Ovary (tissue), 9 donors: ENCODE measurements around the gene EXD3. TPM values are rescaled to one million over a fixed set of nuclear protein-coding genes. Genes with fewer than 3 reads are reported as not detected.
A peak's percentile ranks its signal among the peaks of the same experiment; 100 is the strongest.

Source experiments
- DNase-seq, 5 donors: peaks; one replicate each; pipeline ENCODE4 v3.0.0-alpha.2; 2019 to 2020
- H3K27ac ChIP-seq, 2 donors: fragments of 200-600 bp; one replicate each; pipeline versions ENCODE4 v1.5.1 to v1.8.0; 2019 to 2022
- H3K27me3 ChIP-seq: fragments of 200-600 bp; one replicate; pipeline ENCODE4 v1.8.0; 2022
- H3K36me3 ChIP-seq: fragments of 200-600 bp; sonication (generic); one replicate; pipeline ENCODE4 v1.5.1; 2019
- H3K4me1 ChIP-seq: one replicate; pipeline ENCODE4 v1.8.1; 2013; ENCODE audit warnings: mild to moderate bottlenecking, moderate library complexity; ENCODE audit not compliant: insufficient read depth
- H3K4me3 ChIP-seq: fragments of 200-600 bp; sonication (generic); one replicate; pipeline ENCODE4 v1.5.1; 2017
- H3K9me3 ChIP-seq, 2 donors: fragments of 200-600 bp in 1 of 2; sonication (generic) in 1 of 2; one replicate each; pipeline versions ENCODE4 v1.5.1 to v1.8.1; 2013 to 2019; ENCODE audit warnings: mild to moderate bottlenecking in 1 of 2, moderate library complexity in 1 of 2
- EP300 ChIP-seq: sonication (generic); formaldehyde crosslinking; IDR thresholded peaks from one replicate; pipeline ENCODE4 v1.6.1; 2017; ENCODE audit warnings: antibody characterized with exemption
- POLR2A ChIP-seq: fragments of 450-650 bp; IDR thresholded peaks from one replicate; pipeline ENCODE4 v1.6.1; 2017; ENCODE audit warnings: antibody characterized with exemption, mild to moderate bottlenecking, moderate library complexity
- WGBS, 3 donors: extraction: QIAGEN DNeasy Blood & Tissue Kit in 1 of 3; methylation state at CpG; one replicate each; pipeline versions ENCODE4 v1.1.5 to v1.1.7; 2013 to 2017; 5-methylcytosine and 5-hydroxymethylcytosine counted together
- intact Hi-C, 4 donors: fragments of 100-400 bp; cut with DNase I; formaldehyde crosslinking; loops; one replicate each; pipeline versions ENCODE4 v1.11.0 to v1.15.1; 2022 to 2023
- polyA plus RNA-seq, 2 donors: library from polyadenylated mRNA; stranded (reverse); fragments of 200-250 nt in 1 of 2; fragments of 350-450 nt in 1 of 2; fragmentation: Illumina TruSeq in 1 of 2; extraction: RNeasy Lipid Tissue Mini Kit (QIAGEN cat#74804) in 1 of 2; gene quantifications; one replicate each; pipeline ENCODE4 v1.2.3, GENCODE V29; 2013 to 2014
- total RNA-seq, 7 donors: library from RNA; depleted of rRNA in 2 of 7; stranded (reverse); fragments of >200 nt in 2 of 7; fragmentation: NEBNext Ultra II Directional in 3 of 7; extraction: Animal tissue kit (Norgen Biotek cat#: 25700) in 3 of 7; gene quantifications; one replicate each; pipeline versions ENCODE4 v1.1.0 to v1.2.4, GENCODE V29; 2016 to 2023
- TF ChIP-seq, protein P1 (sequence below), 3 donors: fragments of 450-650 bp in 2 of 3; fragments of 200-600 bp in 1 of 3; IDR thresholded peaks; one replicate each; pipeline versions ENCODE4 v1.5.1 to v1.8.0; 2016 to 2022; ENCODE audit warnings: antibody characterized with exemption in 3 of 3, mild to moderate bottlenecking in 1 of 3
- donor health status: DM: no; HTN: no; CAD: no; lungs with moderate emphysema.
- donor health status: DM: no; HTN: no; CAD: no.
- donor health status: Bipolar disorder and iron deficiency.
- donor health status: DM: yes; HTN: yes; CAD: no.
- donor health status: DM: no; HTN: no; CAD: no.
- donor health status: DM: yes; HTN: yes; CAD: no.

Gene EXD3
- total and polyA plus RNA-seq, 9 donors: 1.0 to 30.6 (median 23.4) TPM

DNA sequence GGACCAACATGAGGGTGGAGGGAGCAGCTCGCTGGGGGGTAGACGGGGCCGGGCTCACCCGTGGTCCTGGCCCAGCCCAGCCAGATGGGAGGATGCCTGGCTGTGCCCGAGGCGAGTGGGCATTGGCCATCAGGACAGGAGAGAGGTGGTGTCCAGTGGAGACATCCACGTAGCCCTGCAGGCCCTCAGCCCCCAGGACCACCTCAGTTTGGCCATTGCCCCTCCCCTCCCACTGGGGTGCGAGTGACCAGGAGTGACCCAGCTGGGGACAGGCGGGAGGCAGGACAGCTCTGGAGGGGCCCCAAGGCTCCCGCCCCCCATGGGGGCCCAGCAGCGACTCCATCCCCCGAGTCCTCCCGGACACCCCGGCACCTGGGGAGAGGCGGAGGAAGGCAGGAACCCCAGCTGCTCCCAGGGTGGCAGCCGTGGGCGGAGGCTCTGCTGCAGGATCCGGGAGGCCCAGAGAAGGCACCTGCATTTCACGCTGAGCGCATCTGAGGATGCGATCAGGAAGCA is 8.5 kb upstream of the EXD3 start:
- Histone ChIP-seq H3K36me3 (no peaks in the 10 kb centered on the region), H3K27ac (no peak overlapping the region), H3K27me3 (no peaks in the 10 kb centered on the region), H3K9me3 (no peaks in the 10 kb centered on the region), H3K4me3 (no peak overlapping the region), H3K4me1 (peaks cover 13% of the 10 kb centered on the region)
- TF ChIP-seq POLR2A: no peak
- TF ChIP-seq, protein P1, sequence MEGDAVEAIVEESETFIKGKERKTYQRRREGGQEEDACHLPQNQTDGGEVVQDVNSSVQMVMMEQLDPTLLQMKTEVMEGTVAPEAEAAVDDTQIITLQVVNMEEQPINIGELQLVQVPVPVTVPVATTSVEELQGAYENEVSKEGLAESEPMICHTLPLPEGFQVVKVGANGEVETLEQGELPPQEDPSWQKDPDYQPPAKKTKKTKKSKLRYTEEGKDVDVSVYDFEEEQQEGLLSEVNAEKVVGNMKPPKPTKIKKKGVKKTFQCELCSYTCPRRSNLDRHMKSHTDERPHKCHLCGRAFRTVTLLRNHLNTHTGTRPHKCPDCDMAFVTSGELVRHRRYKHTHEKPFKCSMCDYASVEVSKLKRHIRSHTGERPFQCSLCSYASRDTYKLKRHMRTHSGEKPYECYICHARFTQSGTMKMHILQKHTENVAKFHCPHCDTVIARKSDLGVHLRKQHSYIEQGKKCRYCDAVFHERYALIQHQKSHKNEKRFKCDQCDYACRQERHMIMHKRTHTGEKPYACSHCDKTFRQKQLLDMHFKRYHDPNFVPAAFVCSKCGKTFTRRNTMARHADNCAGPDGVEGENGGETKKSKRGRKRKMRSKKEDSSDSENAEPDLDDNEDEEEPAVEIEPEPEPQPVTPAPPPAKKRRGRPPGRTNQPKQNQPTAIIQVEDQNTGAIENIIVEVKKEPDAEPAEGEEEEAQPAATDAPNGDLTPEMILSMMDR (IDR thresholded peaks at IDR 0.05): no peak
- no peak for TF ChIP-seq EP300
- intact Hi-C loops: no loop called here
- WGBS, 3 donors: 80 to 89% (median 86%) methylated on average over 20 to 21 of the region's 21 CpGs
- DNase-seq: peak in 2 of 5 donors; percentile 22 to 40

DNA sequence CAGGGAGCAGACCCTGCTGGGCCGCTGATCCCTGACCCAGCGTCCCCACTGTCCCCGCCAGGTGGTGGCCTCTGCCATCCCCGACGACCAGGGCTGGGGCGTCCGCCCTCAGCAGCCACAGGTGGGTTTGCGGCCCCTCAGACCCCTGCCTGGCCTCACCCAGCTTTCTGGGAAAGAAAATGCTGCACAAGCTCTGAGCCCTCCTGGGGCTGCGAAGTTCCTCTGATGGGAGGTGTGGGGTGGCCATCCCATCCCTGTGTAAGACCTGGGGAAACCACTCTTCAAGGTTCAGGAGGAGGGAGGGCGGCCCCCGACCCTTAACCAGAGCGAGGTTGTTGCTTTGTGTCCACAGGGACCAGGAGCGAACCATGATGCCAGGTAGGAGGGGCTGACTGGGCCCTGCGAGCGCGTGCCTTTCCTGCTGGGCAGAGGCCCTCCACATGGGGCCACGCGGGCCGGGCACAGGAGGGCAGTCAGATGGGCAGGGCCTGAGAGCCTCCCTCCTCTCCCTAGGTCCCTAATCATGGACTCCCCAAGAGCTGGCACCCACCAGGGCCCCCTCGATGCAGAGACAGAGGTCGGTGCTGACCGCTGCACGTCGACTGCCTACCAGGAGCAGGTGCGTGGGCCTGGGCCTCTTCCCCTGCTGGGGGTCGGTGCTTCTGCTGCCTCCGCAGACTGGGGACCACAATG is 7.9 kb upstream of the EXD3 start:
- no peak overlapping the region for H3K4me3 ChIP-seq
- H3K27me3 ChIP-seq: no peaks in the 10 kb centered on the region
- peak in 2 of 5 donors; percentile 28 to 32 for DNase-seq
- 72 to 86% (median 74%) methylated on average over 21 to 27 of the region's 27 CpGs for whole genome bisulfite sequencing, 3 donors
- H3K36me3 ChIP-seq: no peaks in the 10 kb centered on the region
- TF ChIP-seq EP300: no peak
- no peak for TF ChIP-seq POLR2A
- TF ChIP-seq, protein P1 (IDR thresholded peaks at IDR 0.05): no peak
- no peak overlapping the region for H3K27ac ChIP-seq
- no peaks in the 10 kb centered on the region for H3K9me3 ChIP-seq
- peaks cover 7% of the 10 kb centered on the region for H3K4me1 ChIP-seq
- intact Hi-C loops: no loop called here

DNA sequence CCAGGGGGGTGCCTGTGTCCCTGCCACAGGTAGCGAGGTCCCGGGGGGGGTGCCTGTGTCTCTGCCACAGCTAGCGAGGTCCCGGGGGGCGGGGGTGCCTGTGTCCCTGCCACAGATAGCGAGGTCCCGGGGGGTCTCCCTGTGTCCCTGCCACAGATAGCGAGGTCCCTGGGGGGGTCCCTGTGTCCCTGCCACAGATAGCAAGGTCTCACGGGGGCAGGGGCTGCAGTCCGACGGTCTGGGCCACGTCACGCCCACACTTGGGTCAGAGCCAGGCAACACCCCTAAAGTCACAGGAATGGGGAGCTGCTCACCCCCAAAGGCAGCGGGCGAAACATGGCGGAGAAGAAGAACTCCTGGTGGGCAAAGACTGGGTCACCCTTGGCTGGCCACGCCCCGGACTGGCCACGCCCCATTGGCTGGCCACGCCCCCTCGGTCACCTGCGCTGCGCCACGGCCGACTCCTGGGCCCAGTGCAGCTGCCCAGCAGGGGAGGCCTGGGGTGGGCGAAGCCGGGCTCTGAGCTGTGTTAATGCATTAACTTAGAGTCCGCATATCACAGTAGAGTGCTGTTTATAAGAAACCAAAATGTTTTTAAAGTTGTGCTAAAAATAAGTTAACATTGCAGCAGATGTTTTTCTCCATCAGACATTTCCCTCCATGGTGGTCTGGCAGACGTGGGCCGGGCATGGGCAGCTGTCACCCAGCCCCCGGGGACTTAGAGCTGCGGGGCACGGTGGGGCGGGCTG is 7.2 kb upstream of the EXD3 start:
- intact Hi-C loops: no loop called here
- H3K4me3 ChIP-seq: no peak overlapping the region
- H3K36me3 ChIP-seq: no peaks in the 10 kb centered on the region
- peak overlapping the region in 1 of 2 donors; percentile 0 for H3K27ac ChIP-seq
- H3K27me3 ChIP-seq: no peaks in the 10 kb centered on the region
- TF ChIP-seq POLR2A: no peak
- TF ChIP-seq, protein P1 (IDR thresholded peaks at IDR 0.05): no peak
- no peak for TF ChIP-seq EP300
- H3K9me3 ChIP-seq: no peaks in the 10 kb centered on the region
- 20 to 39% (median 28%) methylated on average over 16 to 34 of the region's 34 CpGs for whole genome bisulfite sequencing, 3 donors
- peaks cover 6% of the 10 kb centered on the region for H3K4me1 ChIP-seq
- DNase-seq: peak in 4 of 5 donors; percentile 24 to 70 (median 66)

DNA sequence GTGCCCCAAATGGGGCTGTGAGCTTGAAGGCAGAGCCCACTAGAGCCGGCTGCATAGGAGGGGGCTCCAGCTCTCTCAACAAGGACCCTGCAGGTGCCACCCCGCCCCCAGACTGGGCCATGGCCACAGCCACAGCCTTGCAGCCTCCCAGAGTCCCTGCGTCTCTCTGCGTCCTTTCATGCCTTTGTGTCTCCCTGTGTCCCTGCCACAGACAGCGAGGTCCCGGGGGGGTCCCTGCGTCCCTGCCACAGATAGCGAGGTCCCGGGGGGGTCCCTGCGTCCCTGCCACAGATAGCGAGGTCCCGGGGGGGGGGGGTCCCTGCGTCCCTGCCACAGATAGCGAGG is 6.6 kb upstream of the EXD3 start:
- Histone ChIP-seq H3K27me3 (no peaks in the 10 kb centered on the region), H3K9me3 (no peaks in the 10 kb centered on the region), H3K27ac (no peak overlapping the region), H3K4me1 (peaks cover 6% of the 10 kb centered on the region), H3K4me3 (no peak overlapping the region), H3K36me3 (no peaks in the 10 kb centered on the region)
- TF ChIP-seq, protein P1 (IDR thresholded peaks at IDR 0.05): no peak
- TF ChIP-seq POLR2A: no peak
- no peak for TF ChIP-seq EP300
- peak in 1 of 5 donors; percentile 31 for DNase-seq
- intact Hi-C loops: no loop called here
- 67 to 82% (median 71%) methylated on average over 3 to 14 of the region's 14 CpGs for WGBS, 3 donors
